ENCODE results near the gene DNAH14. TPM values are rescaled to one million over a fixed set of nuclear protein-coding genes. Genes with fewer than 3 reads are reported as not detected.

Gene DNAH14
- total and polyA plus RNA-seq, 2 of the 4 experiments (the other 2 are of a cell fraction): 2.7 to 3.6 TPM

DNA sequence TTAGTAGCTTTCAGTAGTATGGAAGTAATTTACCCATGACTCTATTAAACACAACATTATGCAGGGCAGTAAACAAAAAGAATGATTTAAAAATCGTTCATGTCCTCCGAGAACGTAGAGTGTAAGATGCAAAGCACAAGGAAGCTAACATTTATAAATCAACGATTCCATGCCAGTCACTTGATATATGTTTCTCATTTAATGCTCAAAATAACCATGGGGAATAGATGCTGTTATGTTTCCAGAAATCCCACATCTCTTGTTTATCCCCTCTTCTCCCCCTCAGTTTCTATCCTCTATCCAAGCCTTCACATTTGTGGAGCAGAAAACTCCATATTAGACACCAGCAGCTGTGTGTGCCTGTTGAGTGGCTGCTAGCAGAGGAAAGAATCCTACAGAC, 445.5 kb downstream of the DNAH14 start:
- in situ Hi-C loops (cut with MboI; ENCODE audit: low sequenced_read_pairs) (no loop called here), intact Hi-C loops (cut with micrococcal nuclease) (no loop called here), dilution Hi-C loops (cut with HindIII; ENCODE audit: low sequenced_read_pairs, unreplicated experiment) (no loop called here)
- Histone ChIP-seq H2AK5ac (ENCODE audit: low read depth, low read length) (no peak overlapping the region), H3K9ac (ENCODE audit: low read depth, low read length) (no peak overlapping the region), H3K27me3 (ENCODE audit: control insufficient read depth, insufficient read depth, low read length) (no peaks in the 10 kb centered on the region; the same call in 1 of the 2 replicates), H3K79me1 (ENCODE audit: low read depth in 1 of 2, low read length in 2 of 2) (no peaks in the 10 kb centered on the region), H2BK20ac (ENCODE audit: low read depth, low read length) (no peak overlapping the region), H2BK15ac (ENCODE audit: low read depth, low read length) (no peak overlapping the region), H3K14ac (replicated peaks; ENCODE audit: low read depth, low read length) (no peak overlapping the region), H2BK120ac (ENCODE audit: low read depth, low read length) (no peak overlapping the region), H3K18ac (ENCODE audit: low read depth, low read length) (no peak overlapping the region), H3K23ac (ENCODE audit: low read depth, low read length) (no peak overlapping the region), H3K56ac (ENCODE audit: extremely low read depth, insufficient read depth, low read length) (no peak overlapping the region), H3K4ac (ENCODE audit: low read depth, low read length) (no peak overlapping the region), H3K9me3 (ENCODE audit: control insufficient read depth, insufficient read depth, low read length) (no peaks in the 10 kb centered on the region), H2AK9ac (replicated peaks; ENCODE audit: low read depth, low read length, poor library complexity) (no peak overlapping the region), H3K36me3 (ENCODE audit: control insufficient read depth, insufficient read depth, low read length) (no peaks in the 10 kb centered on the region), H4K91ac (ENCODE audit: insufficient read depth, low read depth, low read length) (no peak overlapping the region), H4K5ac (ENCODE audit: low read depth, low read length) (no peak overlapping the region), H3K4me1 (ENCODE audit: control insufficient read depth, insufficient read depth, low read length) (no peaks in the 10 kb centered on the region; the same call in 1 of the 2 replicates), H2BK5ac (ENCODE audit: low read depth, low read length, poor library complexity, severe bottlenecking) (no peak overlapping the region), H2AFZ (replicated peaks; ENCODE audit: low read length, poor library complexity) (no peak overlapping the region), H3K4me3 (ENCODE audit: insufficient read depth, low read depth, low read length) (no peak overlapping the region), H4K20me1 (ENCODE audit: insufficient read depth, low read length) (no peaks in the 10 kb centered on the region), H3K9me1 (ENCODE audit: insufficient read depth, low read length) (no peaks in the 10 kb centered on the region), H3K4me2 (ENCODE audit: low read depth, low read length) (no peak overlapping the region), H3K27ac (ENCODE audit: insufficient read depth, low read length) (no peak overlapping the region), H4K8ac (ENCODE audit: low read depth in 2 of 2, low read length in 2 of 2) (no peak overlapping the region)
- ATAC-seq (ENCODE audit: low read depth): no peak
- ChIA-PET POLR2A (ENCODE audit: unreplicated experiment) (no interaction called here), CTCF (no interaction called here)
- TF ChIP-seq MXI1 (IDR thresholded peaks at IDR 0.05; ENCODE audit: borderline replicate concordance, low read depth, low read length) (no peak), NFE2L2 (IDR thresholded peaks at IDR 0.05; ENCODE audit: low read depth, low read length) (no peak), BHLHE40 (IDR thresholded peaks at IDR 0.05; ENCODE audit: low read depth, low read length) (no peak), CEBPB (IDR thresholded peaks at IDR 0.05; ENCODE audit: low read depth, low read length) (no peak), MAZ (IDR thresholded peaks at IDR 0.05; ENCODE audit: borderline replicate concordance, low read depth, low read length) (no peak), MAFK (IDR thresholded peaks at IDR 0.05; ENCODE audit: low read depth, low read length) (no peak)
- TF ChIP-seq, protein P1, sequence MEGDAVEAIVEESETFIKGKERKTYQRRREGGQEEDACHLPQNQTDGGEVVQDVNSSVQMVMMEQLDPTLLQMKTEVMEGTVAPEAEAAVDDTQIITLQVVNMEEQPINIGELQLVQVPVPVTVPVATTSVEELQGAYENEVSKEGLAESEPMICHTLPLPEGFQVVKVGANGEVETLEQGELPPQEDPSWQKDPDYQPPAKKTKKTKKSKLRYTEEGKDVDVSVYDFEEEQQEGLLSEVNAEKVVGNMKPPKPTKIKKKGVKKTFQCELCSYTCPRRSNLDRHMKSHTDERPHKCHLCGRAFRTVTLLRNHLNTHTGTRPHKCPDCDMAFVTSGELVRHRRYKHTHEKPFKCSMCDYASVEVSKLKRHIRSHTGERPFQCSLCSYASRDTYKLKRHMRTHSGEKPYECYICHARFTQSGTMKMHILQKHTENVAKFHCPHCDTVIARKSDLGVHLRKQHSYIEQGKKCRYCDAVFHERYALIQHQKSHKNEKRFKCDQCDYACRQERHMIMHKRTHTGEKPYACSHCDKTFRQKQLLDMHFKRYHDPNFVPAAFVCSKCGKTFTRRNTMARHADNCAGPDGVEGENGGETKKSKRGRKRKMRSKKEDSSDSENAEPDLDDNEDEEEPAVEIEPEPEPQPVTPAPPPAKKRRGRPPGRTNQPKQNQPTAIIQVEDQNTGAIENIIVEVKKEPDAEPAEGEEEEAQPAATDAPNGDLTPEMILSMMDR (conservative IDR thresholded peaks at IDR 0.05; ENCODE audit: low read depth, low read length): no peak
- WGBS, 2 experiments (ENCODE audit: extremely low coverage in 2 of 2, insufficient read length in 1 of 2): no CpG with 5 or more reads among the region's 4 CpGs
- no TSS peak for BruUV-seq (replicated peaks)
- no peak for DNase-seq

Data from IMR-90 (cell line).